K562 (cell line): ENCODE results near the gene LIF. TPM values are rescaled to one million over a fixed set of nuclear protein-coding genes. Genes with fewer than 3 reads are reported as not detected.

Experiments used
- ETV1 ChIP-seq: fragments of 450-650 bp; conservative IDR thresholded peaks from 2 replicates; pipeline ENCODE4 v1.6.1; 2016; ENCODE audit warnings: missing genetic modification characterization, control low read depth, low read depth, missing compliant biosample characterization
- GATAD2B ChIP-seq: fragments of 450-650 bp; IDR thresholded peaks from 2 replicates; pipeline ENCODE4 v1.6.1; 2017; ENCODE audit warnings: mild to moderate bottlenecking, borderline replicate concordance
- GTF2E2 ChIP-seq: fragments of 200-800 bp; sonication (Bioruptor generic); IDR thresholded peaks from 2 replicates; pipeline ENCODE4 v1.6.1; 2016; ENCODE audit warnings: missing genetic modification characterization, missing compliant biosample characterization
- MBD2 ChIP-seq: sonication (generic); IDR thresholded peaks from 2 replicates; pipeline ENCODE4 v1.6.1; 2016; ENCODE audit warnings: low read depth, borderline replicate concordance
- MTA2 ChIP-seq: fragments of 450-650 bp; IDR thresholded peaks from 2 replicates; pipeline ENCODE4 v1.6.1; 2016; ENCODE audit warnings: low read depth
- NRF1 ChIP-seq, 2 experiments: fragments of 450-650 bp; IDR thresholded peaks in 1 of 2; conservative IDR thresholded peaks in 1 of 2; 2 replicates each; pipeline ENCODE4 v1.6.1; 2014; ENCODE audit warnings: mild to moderate bottlenecking in 2 of 2
- PTRF ChIP-seq: fragments of 450-650 bp; IDR thresholded peaks from 2 replicates; pipeline ENCODE4 v1.6.1; 2016; ENCODE audit warnings: mild to moderate bottlenecking, missing genetic modification characterization, missing compliant biosample characterization
- TAL1 ChIP-seq: fragments of 450-650 bp; IDR thresholded peaks from 2 replicates; pipeline ENCODE4 v1.6.1; 2016; ENCODE audit warnings: mild to moderate bottlenecking
- ZNF395 ChIP-seq: fragments of 200-800 bp; sonication (Bioruptor generic); IDR thresholded peaks from 2 replicates; pipeline ENCODE4 v1.6.1; 2017; ENCODE audit warnings: missing genetic modification characterization, missing compliant biosample characterization
- polyA plus RNA-seq, 8 experiments: library from polyadenylated mRNA; depleted of rRNA in 4 of 8; stranded (reverse) in 5 of 8; unstranded in 3 of 8; fragments of >200 nt; fragmentation: Nextera tagmentation in 2 of 8; fragmentation: Illumina TruSeq in 1 of 8; extraction: Ambion mirVana in 2 of 8; extraction: Trizol in 1 of 8; gene quantifications; 2 replicates each; pipeline versions ENCODE4 v1.2.1 to v1.2.3, GENCODE V29; 2011 to 2014; ENCODE audit warnings: inconsistent platforms in 1 of 8, missing spikeins in 1 of 8
- total RNA-seq, 7 experiments: library from RNA; depleted of rRNA in 6 of 7; stranded (reverse); fragments of >200 nt in 6 of 7; fragmentation: Illumina TruSeq in 2 of 7; extraction: Trizol in 2 of 7; gene quantifications; 2 replicates each; pipeline versions ENCODE4 v1.2.1 to v1.2.3, GENCODE V29; 2011 to 2021; ENCODE audit warnings: low replicate concordance in 1 of 7

Gene LIF
- total and polyA plus RNA-seq, 9 of the 15 experiments (the other 6 are each of a cell fraction or from before 2014, with no cell fraction given): 0.05 to 0.39 (median 0.18) TPM; not detected in 3

GRCh38 chr22:30208631-30209603, 37.6 kb downstream of the LIF start (continued):
- TF ChIP-seq NRF1 (conservative IDR thresholded peaks at IDR 0.05 in 1 of 2, IDR thresholded peaks at IDR 0.05 in 1 of 2) (0 out of 4 replicates have a peak, but pooled peaks of 1 of the 2 experiments have one; percentile 22), MTA2 (no peak), MBD2 (0 out of 2 replicates have a peak, but pooled peaks have one; percentile 19), TAL1 (peak; percentile 49), ETV1 (tag) (peak; percentile 67; the same call in 1 of the 2 replicates), PTRF (tag) (0 out of 2 replicates have a peak, but pooled peaks have one; percentile 32), GATAD2B (no peak), GTF2E2 (tag) (peak; percentile 76; the same call in 1 of the 2 replicates), ZNF395 (CRISPR knock-in tag) (0 out of 2 replicates have a peak, but pooled peaks have one; percentile 24)
